SK-N-SH treated with all-trans-retinoic acid at 6 μM for 48 hours (cell line): Measurements from ENCODE around the gene CNN2.

Experiments used
- ARNTL ChIP-seq: fragments of 450-650 bp; formaldehyde crosslinking; IDR thresholded peaks from 2 replicates; pipeline ENCODE4 v1.5.0; 2020; ENCODE audit warnings: low read depth, mild to moderate bottlenecking, moderate library complexity, borderline replicate concordance
- CREB5 ChIP-seq: fragments of 250-450 bp; sonication (Bioruptor Pico); IDR thresholded peaks from 2 replicates; pipeline ENCODE4 v1.5.1; 2020; ENCODE audit warnings: low read depth, mild to moderate bottlenecking, moderate library complexity
- CSRNP3 ChIP-seq: fragments of 250-450 bp; sonication (Bioruptor Pico); IDR thresholded peaks from 2 replicates; pipeline ENCODE4 v1.5.1; 2021; ENCODE audit warnings: mild to moderate bottlenecking, moderate library complexity
- RARB ChIP-seq: fragments of 250-450 bp; sonication (Bioruptor Pico); IDR thresholded peaks from 2 replicates; pipeline ENCODE4 v1.8.0; 2021; ENCODE audit warnings: mild to moderate bottlenecking, moderate library complexity
- TOX ChIP-seq: fragments of 250-450 bp; sonication (Bioruptor Pico); IDR thresholded peaks from 2 replicates; pipeline ENCODE4 v1.8.0; 2021; ENCODE audit warnings: mild to moderate bottlenecking, moderate library complexity, borderline replicate concordance
- ZNF8 ChIP-seq: fragments of 450-650 bp; formaldehyde crosslinking; IDR thresholded peaks from 2 replicates; pipeline ENCODE4 v1.5.0; 2020; ENCODE audit warnings: mild to moderate bottlenecking, moderate library complexity

GRCh38 chr19:1004803-1005664 is 21.4 kb upstream of the CNN2 start:
- TF ChIP-seq ARNTL (CRISPR knock-in tag) (no peak), RARB (no peak), ZNF8 (CRISPR knock-in tag) (no peak), CREB5 (CRISPR knock-in tag) (no peak), TOX (no peak), CSRNP3 (CRISPR knock-in tag) (no peak)
